GDM1 (cell line): ENCODE data around the gene NMRK2.
"Not testable (repeated sequence)": the region's sequence is repeated elsewhere in the genome, so short reads cannot be mapped to it uniquely, and the experiment has no call there.

ENCODE experiments used
- DNase-seq: peaks from one replicate; lab custom pipeline; 2025; lab: John Stamatoyannopoulos, UW

Gene NMRK2

GRCh38 chr19:3936506-3937442 lies 3.9 kb downstream of the NMRK2 start:
- DNase-seq: no peak

- not testable (repeated sequence) for DNase-seq
These were observed 5.6 kb downstream of the NMRK2 start for GRCh38 chr19:3938300-3938950.

DNA sequence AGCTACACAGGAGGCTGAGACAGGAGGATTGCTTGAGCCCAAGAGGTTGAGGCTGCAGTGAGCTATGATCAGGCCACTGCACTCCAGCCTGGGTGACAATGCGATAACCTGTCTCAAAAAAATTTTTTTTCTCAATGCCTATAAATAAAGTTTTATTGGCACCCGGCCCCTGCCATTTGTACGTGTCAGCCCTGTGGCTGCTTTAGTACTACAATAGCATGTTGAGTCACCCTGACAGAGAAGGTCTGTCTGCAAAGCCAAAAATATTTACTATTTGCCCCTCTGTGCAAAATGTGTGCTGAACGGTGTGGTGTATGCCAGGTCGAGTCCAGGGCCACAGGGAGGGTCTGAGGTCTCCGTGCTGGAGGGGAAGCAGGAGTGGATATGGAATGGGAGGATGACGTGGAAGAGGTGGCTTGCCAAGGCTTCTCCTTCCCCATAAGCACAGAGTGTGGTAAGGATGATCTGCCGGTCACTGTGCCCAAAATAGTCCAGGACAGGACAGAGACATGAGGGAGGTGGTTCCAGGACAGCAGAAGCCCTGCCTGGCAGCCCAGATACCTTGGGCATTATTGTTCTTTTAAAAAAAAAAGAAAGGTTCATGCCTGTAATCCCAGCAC lies 10.0 kb downstream of the NMRK2 start:
- no peak for DNase-seq

- peak; percentile 18 for DNase-seq
These were observed 11.3 kb downstream of the NMRK2 start for GRCh38 chr19:3944018-3944721.

GRCh38 chr19:3945838-3946237 lies 13.0 kb downstream of the NMRK2 start:
- DNase-seq: no peak

- DNase-seq: not testable (repeated sequence)
These were observed 14.6 kb downstream of the NMRK2 start for GRCh38 chr19:3947316-3947933.

- DNase-seq: no peak
These were observed 16.4 kb downstream of the NMRK2 start for GRCh38 chr19:3949294-3949693.

GRCh38 chr19:3949997-3950859 lies 17.4 kb downstream of the NMRK2 start:
- DNase-seq: no peak

GRCh38 chr19:3950871-3951861 lies 18.3 kb downstream of the NMRK2 start:
- DNase-seq: no peak

GRCh38 chr19:3952755-3953276 lies 19.9 kb downstream of the NMRK2 start:
- not testable (repeated sequence) for DNase-seq

DNA sequence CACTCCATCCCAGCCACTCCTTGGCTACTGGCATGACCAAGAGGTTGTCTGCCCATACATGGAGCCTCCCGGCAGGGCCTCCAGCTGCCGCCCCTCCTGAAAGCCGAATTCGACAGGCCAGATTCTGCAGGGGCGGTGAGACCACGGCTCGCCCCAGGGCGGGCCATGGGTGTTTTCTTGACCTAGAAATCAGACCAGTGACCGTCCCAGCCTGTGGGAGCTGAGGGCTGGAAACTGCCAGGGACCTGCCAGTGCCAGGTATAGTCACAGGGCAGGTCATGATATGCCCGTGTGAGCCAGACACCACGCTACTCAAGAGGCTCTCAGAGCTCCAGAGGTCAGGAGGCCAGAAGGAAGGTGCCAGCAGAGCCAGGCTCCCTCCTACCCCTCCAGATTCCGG lies 21.2 kb downstream of the NMRK2 start:
- no peak for DNase-seq

DNA sequence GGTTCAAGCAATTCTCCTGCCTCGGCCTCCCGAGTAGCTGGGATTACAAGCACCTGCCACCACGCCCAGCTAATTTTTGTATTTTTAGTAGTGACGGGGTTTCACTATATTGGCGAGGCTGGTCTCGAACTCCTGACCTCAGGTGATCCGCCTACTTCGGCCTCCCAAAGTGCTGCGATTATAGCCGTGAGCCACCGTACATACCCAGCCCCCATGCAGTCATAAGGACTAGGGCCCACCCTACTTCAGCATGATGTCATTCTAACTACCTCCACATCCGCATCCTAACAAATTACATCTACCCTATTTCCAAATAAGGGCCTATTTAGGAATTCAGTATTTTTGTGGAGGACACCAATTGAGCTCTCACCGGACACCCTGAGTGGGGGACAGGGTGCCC lies 22.4 kb downstream of the NMRK2 start:
- not testable (repeated sequence) for DNase-seq

GRCh38 chr19:3955688-3956087 lies 22.8 kb downstream of the NMRK2 start:
- no peak for DNase-seq

DNA sequence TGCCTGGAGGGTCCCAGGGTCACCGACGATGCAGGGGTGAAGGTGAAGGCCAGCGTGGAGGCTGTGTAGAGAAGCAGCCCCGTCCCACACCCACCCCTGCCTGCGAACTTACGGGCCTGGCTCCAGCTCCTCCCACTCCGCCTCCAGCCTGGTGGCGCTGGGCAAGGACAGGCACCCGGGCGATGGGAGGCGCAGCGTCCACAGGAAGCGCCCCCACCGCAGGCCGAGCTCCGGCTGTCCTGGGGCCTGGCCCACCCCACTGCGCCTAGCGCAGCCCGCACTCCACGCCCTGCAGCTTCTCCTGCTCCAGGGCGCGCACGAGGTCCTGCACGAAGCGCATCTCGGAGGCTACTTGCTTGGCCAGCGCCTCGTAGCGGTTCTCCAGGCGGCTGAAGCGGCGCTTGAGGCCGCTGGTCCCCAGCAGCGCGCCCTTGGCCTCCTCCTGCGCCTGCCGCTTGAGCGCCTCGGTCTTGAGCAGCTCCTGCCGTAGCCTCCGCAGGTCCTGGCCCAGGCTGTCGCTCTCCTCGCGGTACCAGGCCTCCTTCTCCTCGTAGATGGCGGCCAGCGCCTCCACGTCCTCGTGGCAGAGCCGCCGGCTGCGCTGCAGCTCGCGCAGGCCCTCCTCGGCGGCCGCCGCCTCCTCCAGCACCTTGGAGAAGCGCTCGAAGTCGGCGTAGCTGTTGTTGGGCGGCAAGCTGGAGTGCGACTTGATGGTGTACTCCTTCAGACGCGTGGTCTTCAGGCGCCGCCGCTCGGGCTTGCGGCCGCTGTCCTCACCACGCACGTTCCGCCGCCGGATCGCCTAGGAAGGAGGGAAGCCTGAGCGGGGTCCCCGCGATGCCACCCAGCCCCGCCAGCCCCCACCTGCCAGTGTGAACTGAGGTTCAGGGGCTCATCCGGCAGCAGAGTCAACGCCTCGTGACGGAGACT lies 26.2 kb downstream of the NMRK2 start:
- DNase-seq: no peak

DNA sequence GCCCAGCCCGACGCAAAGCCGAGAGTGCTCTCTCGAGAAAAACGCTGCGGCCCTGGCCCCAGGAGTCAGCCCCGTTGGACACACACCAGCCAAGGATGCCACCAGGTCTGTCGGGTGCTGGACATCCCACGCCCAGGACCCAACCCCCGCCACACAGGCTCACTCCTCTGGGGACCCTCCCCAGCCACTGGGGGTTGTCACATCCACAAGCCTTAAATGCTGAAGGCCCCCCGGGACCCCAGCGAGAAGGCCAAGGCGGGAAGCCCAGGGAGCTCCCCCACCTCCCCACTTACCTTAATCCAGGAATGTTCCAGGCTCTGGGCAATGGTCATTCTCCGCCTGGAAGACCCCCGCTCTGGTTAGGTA lies 26.9 kb downstream of the NMRK2 start:
- DNase-seq: no peak

GRCh38 chr19:3961007-3961406 lies 28.1 kb downstream of the NMRK2 start:
- DNase-seq: no peak

DNA sequence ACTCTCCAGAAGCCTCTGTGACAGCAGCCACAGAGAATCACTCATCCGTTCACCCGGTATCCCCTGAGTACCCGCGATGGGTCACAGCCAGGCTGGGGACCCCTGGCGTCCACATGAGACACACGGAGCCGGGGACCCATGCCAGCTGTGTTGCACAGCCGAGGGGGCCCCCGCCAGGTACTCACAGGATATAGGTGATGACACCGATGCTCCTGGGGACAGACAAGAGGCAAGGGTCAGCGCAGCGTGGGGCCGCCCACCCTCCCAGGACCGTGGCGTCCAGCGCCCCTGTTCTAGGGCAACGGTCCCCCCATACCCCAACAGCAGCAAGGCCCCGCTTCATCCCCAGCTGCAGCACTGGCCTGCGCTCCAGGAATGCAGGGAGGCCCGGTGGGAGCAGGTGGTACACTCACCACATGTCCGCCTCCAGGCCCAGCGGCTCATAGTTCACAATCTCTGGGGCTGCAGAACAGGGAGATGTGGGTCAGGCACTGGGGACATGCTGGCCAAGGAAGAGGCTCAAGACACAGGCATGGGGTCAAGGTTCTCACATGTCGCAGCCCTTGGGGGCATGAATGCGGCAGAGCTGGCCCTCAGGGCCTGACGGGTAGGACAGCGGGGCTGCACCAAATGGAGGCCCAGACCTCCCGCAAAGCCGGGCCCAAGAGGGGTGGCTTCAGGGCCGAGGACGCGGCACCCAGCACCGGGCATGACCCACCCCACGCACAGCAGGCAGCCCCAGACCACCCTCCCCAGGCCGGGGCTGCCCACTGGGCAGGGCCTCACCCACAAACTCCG lies 30.8 kb downstream of the NMRK2 start:
- no peak for DNase-seq
